Measurements from ENCODE around the gene PTPN11. TPM values are rescaled to one million over a fixed set of nuclear protein-coding genes. Genes with fewer than 3 reads are reported as not detected.

Gene PTPN11
- total and polyA plus RNA-seq, 10 of the 15 experiments (the other 5 are each of a cell fraction or from before 2014, with no cell fraction given): 14.6 to 85.2 (median 58.6) TPM

DNA sequence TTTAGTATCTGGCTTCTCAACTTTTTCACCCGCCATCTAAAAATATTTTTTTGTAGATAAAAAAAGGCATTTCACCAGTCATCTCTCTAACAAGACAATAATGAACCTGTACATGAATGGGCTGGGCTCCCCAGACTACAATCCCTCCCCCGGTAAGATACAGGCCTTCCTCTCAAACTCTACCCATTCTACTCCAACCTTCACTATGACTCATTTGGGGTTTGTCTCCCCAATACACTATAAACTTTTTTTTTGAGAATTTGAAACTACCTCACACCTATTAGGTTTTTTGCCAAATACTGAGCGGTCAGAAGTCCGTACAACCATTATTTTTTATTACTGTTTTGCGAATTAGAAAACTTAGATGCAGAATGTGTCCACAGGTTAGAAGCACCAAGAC, 10.1 kb upstream of the PTPN11 start:
- FAIRE-seq: no peak
- Histone ChIP-seq H3K27ac (ENCODE audit: control insufficient read depth, insufficient read depth) (peak overlapping the region; percentile 97), H3K9me3 (replicated peaks; ENCODE audit: control insufficient read depth, insufficient read depth, low read length) (no peaks in the 10 kb centered on the region), H3K4me2 (ENCODE audit: control insufficient read depth, insufficient read depth) (peak overlapping the region; percentile 89; the same call in 1 of the 2 replicates), H3K4me1 (ENCODE audit: control insufficient read depth, insufficient read depth, low read length) (no peaks in the 10 kb centered on the region), H4K20me1 (ENCODE audit: control insufficient read depth, insufficient read depth) (peaks cover 3% of the 10 kb centered on the region; the same call in 1 of the 2 replicates), H3K9ac (ENCODE audit: control insufficient read depth, insufficient read depth, low read length) (peak overlapping the region; percentile 95), H3K4me3 (peak overlapping the region; percentile 95), H3K27me3 (replicated peaks in 1 of 2; ENCODE audit: control insufficient read depth in 2 of 2, insufficient read depth in 2 of 2, low read length in 1 of 2) (no peaks in the 10 kb centered on the region; a peak in 1 of 4 replicates), H3K79me2 (ENCODE audit: control insufficient read depth, insufficient read depth, low read length) (peaks cover 29% of the 10 kb centered on the region), H3K36me3 (ENCODE audit: control insufficient read depth in 2 of 2, insufficient read depth in 2 of 2, low read length in 1 of 2) (peaks cover 13 to 21% of the 10 kb centered on the region in 2 experiments), H2AFZ (ENCODE audit: control insufficient read depth, low read depth, low read length) (no peak overlapping the region)
- DNase-seq (ENCODE audit: low read depth, low spot score): no peak
- in situ Hi-C loops (cut with MboI): no loop called here
- POLR2A ChIA-PET: no interaction called here
- CTCF ChIA-PET: no interaction called here
- 2% methylated on average over 5 of the region's 5 CpGs for WGBS (ENCODE audit: insufficient coverage, insufficient replicate concordance, low lambda C conversion rate, missing lambda C conversion rate)
- SMC1A ChIA-PET (ENCODE audit: uncharacterized antibody, unreplicated experiment): interaction anchor here (1.0 kb wide), 1 partner anchor 22 kb away, joined by 3 read pairs; no protein-coding TSS in a partner anchor
- RAD21 ChIA-PET (ENCODE audit: unreplicated experiment): no interaction called here
- no TSS peak for BruUV-seq (replicated peaks)
- intact Hi-C loops (cut with micrococcal nuclease; ENCODE audit: unreplicated experiment): no loop called here
- 0 out of 2 replicates have a peak, but pooled peaks have one; percentile 63 for TF ChIP-seq CHD1 (IDR thresholded peaks at IDR 0.05; ENCODE audit: low read depth, low read length)
- TF ChIP-seq CBX3 (IDR thresholded peaks at IDR 0.05; ENCODE audit: borderline replicate concordance, low read depth): no peak
- peak; percentile 25 for TF ChIP-seq JUNB (IDR thresholded peaks at IDR 0.05)
- peak; percentile 46 for ATAC-seq

DNA sequence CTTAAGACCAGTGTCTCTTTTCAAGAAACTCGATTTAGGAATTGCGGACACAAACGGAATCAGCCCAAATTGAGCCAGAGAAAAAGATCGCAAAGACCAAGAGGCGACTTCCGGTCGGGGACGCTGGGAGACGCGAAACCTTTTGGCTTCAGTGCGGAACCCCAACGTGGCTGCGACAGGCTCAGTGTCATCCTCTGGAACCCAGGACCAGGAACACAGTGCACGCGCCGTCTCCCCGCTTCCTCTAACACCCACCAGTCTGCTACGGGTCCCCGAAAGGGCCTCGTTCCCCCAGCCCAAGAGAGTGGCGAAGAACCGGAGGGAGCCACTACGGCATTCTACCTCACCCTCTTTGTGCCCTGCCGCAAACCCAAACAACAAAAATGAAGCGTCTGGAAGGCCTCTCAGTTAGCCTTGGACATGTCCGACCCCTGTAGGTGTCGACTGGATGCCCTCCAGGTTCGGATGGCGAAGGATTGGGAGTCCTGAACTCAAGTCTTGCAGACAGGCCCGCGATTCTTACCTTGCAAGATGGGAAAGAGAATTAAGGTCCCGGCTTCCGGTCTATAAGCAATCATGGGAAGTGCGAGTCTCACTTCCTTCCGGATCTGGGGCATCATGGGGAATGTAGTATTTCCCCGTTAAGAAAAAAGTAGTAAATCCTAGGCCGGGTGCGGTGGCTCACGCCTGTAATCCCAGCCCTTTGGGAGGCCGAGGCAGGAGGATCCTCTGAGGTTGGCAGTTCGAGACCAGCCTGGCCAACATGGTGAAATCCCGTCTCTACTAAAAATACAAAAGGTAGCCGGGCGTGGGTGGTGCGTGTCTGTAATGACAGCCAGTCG, 9.5 kb upstream of the PTPN11 start, which contains the start of gene RPL6:
RPL6 (minus strand) TSS at position 542 of the 842 bp plus-strand sequence. CDS start 949 bp downstream, outside the sequence.
- SMC1A ChIA-PET (ENCODE audit: uncharacterized antibody, unreplicated experiment): interaction anchor here (2.1 to 3.6 kb wide), 2 partner anchors 22 to 210 kb away, joined by 7 to 21 read pairs; no protein-coding TSS in a partner anchor
- in situ Hi-C loops (cut with MboI): no loop called here
- Histone ChIP-seq H3K36me3 (ENCODE audit: control insufficient read depth in 2 of 2, insufficient read depth in 2 of 2, low read length in 1 of 2) (peaks cover 11 to 21% of the 10 kb centered on the region in 2 experiments), H4K20me1 (ENCODE audit: control insufficient read depth, insufficient read depth) (peaks cover 3% of the 10 kb centered on the region; the same call in 1 of the 2 replicates), H3K79me2 (ENCODE audit: control insufficient read depth, insufficient read depth, low read length) (peaks cover 29% of the 10 kb centered on the region), H3K27me3 (replicated peaks in 1 of 2; ENCODE audit: control insufficient read depth in 2 of 2, insufficient read depth in 2 of 2, low read length in 1 of 2) (no peaks in the 10 kb centered on the region; a peak in 1 of 4 replicates), H3K9me3 (replicated peaks; ENCODE audit: control insufficient read depth, insufficient read depth, low read length) (no peaks in the 10 kb centered on the region), H3K9ac (ENCODE audit: control insufficient read depth, insufficient read depth, low read length) (peak within 1 kb of the TSS; percentile 95), H2AFZ (ENCODE audit: control insufficient read depth, low read depth, low read length) (peak within 1 kb of the TSS; percentile 86), H3K4me2 (ENCODE audit: control insufficient read depth, insufficient read depth) (peak within 1 kb of the TSS; percentile 89; the same call in 1 of the 2 replicates), H3K4me3 (peak within 1 kb of the TSS; percentile 95), H3K27ac (ENCODE audit: control insufficient read depth, insufficient read depth) (peak within 1 kb of the TSS; percentile 97), H3K4me1 (ENCODE audit: control insufficient read depth, insufficient read depth, low read length) (no peaks in the 10 kb centered on the region)
- CTCF ChIA-PET: interaction anchor here (1.2 to 2.3 kb wide), 3 partner anchors 22 to 210 kb away, joined by 3 to 31 read pairs (median 8); no protein-coding TSS in a partner anchor
- POLR2A ChIA-PET: no interaction called here
- ATAC-seq: peak; percentile 88
- BruUV-seq (replicated peaks): TSS peak; percentile 70
- intact Hi-C loops (cut with micrococcal nuclease; ENCODE audit: unreplicated experiment): no loop called here
- peak; percentile 13 for FAIRE-seq
- WGBS (ENCODE audit: insufficient coverage, insufficient replicate concordance, low lambda C conversion rate, missing lambda C conversion rate): 13% methylated on average over 46 of the region's 46 CpGs
- RAD21 ChIA-PET (ENCODE audit: unreplicated experiment): no interaction called here
- peak; percentile 79 for DNase-seq (ENCODE audit: low read depth, low spot score)
- peak; percentile 89; the same call in 1 of the 2 replicates for TF ChIP-seq STAT1 (conservative IDR thresholded peaks at IDR 0.05)
- TF ChIP-seq, protein P1, sequence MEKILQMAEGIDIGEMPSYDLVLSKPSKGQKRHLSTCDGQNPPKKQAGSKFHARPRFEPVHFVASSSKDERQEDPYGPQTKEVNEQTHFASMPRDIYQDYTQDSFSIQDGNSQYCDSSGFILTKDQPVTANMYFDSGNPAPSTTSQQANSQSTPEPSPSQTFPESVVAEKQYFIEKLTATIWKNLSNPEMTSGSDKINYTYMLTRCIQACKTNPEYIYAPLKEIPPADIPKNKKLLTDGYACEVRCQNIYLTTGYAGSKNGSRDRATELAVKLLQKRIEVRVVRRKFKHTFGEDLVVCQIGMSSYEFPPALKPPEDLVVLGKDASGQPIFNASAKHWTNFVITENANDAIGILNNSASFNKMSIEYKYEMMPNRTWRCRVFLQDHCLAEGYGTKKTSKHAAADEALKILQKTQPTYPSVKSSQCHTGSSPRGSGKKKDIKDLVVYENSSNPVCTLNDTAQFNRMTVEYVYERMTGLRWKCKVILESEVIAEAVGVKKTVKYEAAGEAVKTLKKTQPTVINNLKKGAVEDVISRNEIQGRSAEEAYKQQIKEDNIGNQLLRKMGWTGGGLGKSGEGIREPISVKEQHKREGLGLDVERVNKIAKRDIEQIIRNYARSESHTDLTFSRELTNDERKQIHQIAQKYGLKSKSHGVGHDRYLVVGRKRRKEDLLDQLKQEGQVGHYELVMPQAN (conservative IDR thresholded peaks at IDR 0.05): peak; percentile 74; the same call in 1 of the 2 replicates
- TF ChIP-seq, protein P2, sequence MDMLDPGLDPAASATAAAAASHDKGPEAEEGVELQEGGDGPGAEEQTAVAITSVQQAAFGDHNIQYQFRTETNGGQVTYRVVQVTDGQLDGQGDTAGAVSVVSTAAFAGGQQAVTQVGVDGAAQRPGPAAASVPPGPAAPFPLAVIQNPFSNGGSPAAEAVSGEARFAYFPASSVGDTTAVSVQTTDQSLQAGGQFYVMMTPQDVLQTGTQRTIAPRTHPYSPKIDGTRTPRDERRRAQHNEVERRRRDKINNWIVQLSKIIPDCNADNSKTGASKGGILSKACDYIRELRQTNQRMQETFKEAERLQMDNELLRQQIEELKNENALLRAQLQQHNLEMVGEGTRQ (IDR thresholded peaks at IDR 0.05; ENCODE audit: borderline replicate concordance, low read depth, low read length): no peak
- peak; percentile 86 for TF ChIP-seq MXI1 (IDR thresholded peaks at IDR 0.05; ENCODE audit: low read depth, low read length)
- no peak for TF ChIP-seq RUNX3 (IDR thresholded peaks at IDR 0.05; ENCODE audit: low read length)

Data from GM12878 (cell line).